Mesenchymal stem cell (in vitro differentiated cells and primary cell): ENCODE results near the gene CAPN5.

Source experiments
- DNase-seq: peaks from one replicate; pipeline ENCODE4 v3.0.0-alpha.2; 2013
- H2AFZ ChIP-seq: one replicate; pipeline ENCODE4 v1.6.1; 2013; ENCODE audit warnings: low read depth, mild to moderate bottlenecking, control low read depth, inconsistent platforms, low read length, moderate library complexity
- H2AK5ac ChIP-seq: 2 replicates; pipeline ENCODE4 v1.6.1; 2013; ENCODE audit warnings: low read length, moderate library complexity, mild to moderate bottlenecking, inconsistent platforms; ENCODE audit not compliant: severe bottlenecking
- H2BK120ac ChIP-seq: one replicate; pipeline ENCODE4 v1.6.1; 2013; ENCODE audit warnings: low read depth, mild to moderate bottlenecking, inconsistent platforms, low read length, moderate library complexity
- H2BK12ac ChIP-seq, 2 experiments: one replicate each; pipeline ENCODE4 v1.6.1; 2013; ENCODE audit warnings: inconsistent platforms in 2 of 2, low read length in 2 of 2, mild to moderate bottlenecking in 2 of 2, moderate library complexity in 2 of 2, control low read depth in 1 of 2
- H2BK15ac ChIP-seq: one replicate; pipeline ENCODE4 v1.6.1; 2013; ENCODE audit warnings: mild to moderate bottlenecking, low read depth, inconsistent platforms; ENCODE audit not compliant: poor library complexity, severe bottlenecking
- H2BK5ac ChIP-seq: 2 replicates; pipeline ENCODE4 v1.6.1; 2013; ENCODE audit warnings: low read depth, mild to moderate bottlenecking, low read length, control low read depth, inconsistent platforms; ENCODE audit not compliant: poor library complexity, severe bottlenecking
- H3K14ac ChIP-seq, 2 experiments: one replicate each; pipeline ENCODE4 v1.6.1; 2013; ENCODE audit warnings: inconsistent platforms in 2 of 2, low read length in 2 of 2, control low read depth in 1 of 2, mild to moderate bottlenecking in 1 of 2, moderate library complexity in 1 of 2
- H3K18ac ChIP-seq, 2 experiments: one replicate each; pipeline ENCODE4 v1.6.1; 2013; ENCODE audit warnings: inconsistent platforms in 2 of 2, low read length in 2 of 2, control low read depth in 1 of 2, low read depth in 1 of 2, mild to moderate bottlenecking in 1 of 2
- H3K23ac ChIP-seq, 2 experiments: one replicate each; pipeline ENCODE4 v1.6.1; 2013; ENCODE audit warnings: inconsistent platforms in 2 of 2, low read length in 2 of 2, mild to moderate bottlenecking in 2 of 2, moderate library complexity in 2 of 2, control low read depth in 1 of 2
- H3K27ac ChIP-seq: 2 replicates; pipeline ENCODE4 v1.5.1; 2013; ENCODE audit warnings: mild to moderate bottlenecking, moderate library complexity, low read length, control low read depth, inconsistent platforms; ENCODE audit not compliant: poor library complexity, severe bottlenecking
- H3K27me3 ChIP-seq, 2 experiments: 2 replicates each; pipeline versions ENCODE4 v1.6.1 to v1.7.0; 2013; ENCODE audit warnings: low read length in 2 of 2, mild to moderate bottlenecking in 2 of 2, moderate library complexity in 2 of 2, control low read depth in 1 of 2, inconsistent platforms in 1 of 2; ENCODE audit not compliant: control insufficient read depth in 1 of 2, insufficient read depth in 1 of 2
- H3K36me3 ChIP-seq, 2 experiments: 2 replicates each; pipeline versions ENCODE4 v1.6.1 to v1.7.0; 2013; ENCODE audit warnings: low read length in 2 of 2, control low read depth in 1 of 2, inconsistent platforms in 1 of 2, low read depth in 1 of 2, mild to moderate bottlenecking in 1 of 2; ENCODE audit not compliant: insufficient read depth in 2 of 2, control insufficient read depth in 1 of 2
- H3K4ac ChIP-seq, 2 experiments: one replicate each; pipeline ENCODE4 v1.6.1; 2013; ENCODE audit warnings: inconsistent platforms in 2 of 2, low read length in 2 of 2, mild to moderate bottlenecking in 2 of 2, moderate library complexity in 2 of 2, control low read depth in 1 of 2, low read depth in 1 of 2
- H3K4me1 ChIP-seq: 2 replicates; pipeline ENCODE4 v1.6.1; 2013; ENCODE audit warnings: low read depth, low read length, control low read depth; ENCODE audit not compliant: control insufficient read depth, insufficient read depth
- H3K4me2 ChIP-seq: 2 replicates; pipeline ENCODE4 v1.6.1; 2013; ENCODE audit warnings: low read length, mild to moderate bottlenecking, inconsistent platforms; ENCODE audit not compliant: poor library complexity, severe bottlenecking
- H3K4me3 ChIP-seq, 2 experiments: 2 replicates each; pipeline versions ENCODE4 v1.5.1 to v1.7.0; 2013; ENCODE audit warnings: low read length in 2 of 2, mild to moderate bottlenecking in 2 of 2, control low read depth in 1 of 2, low read depth in 1 of 2; ENCODE audit not compliant: insufficient read depth in 1 of 2
- H3K79me1 ChIP-seq: replicated peaks from 2 replicates; pipeline ENCODE4 v1.6.1; 2013; ENCODE audit warnings: mild to moderate bottlenecking, control low read depth, low read length, inconsistent platforms; ENCODE audit not compliant: poor library complexity, severe bottlenecking
- H3K9ac ChIP-seq: 2 replicates; pipeline ENCODE4 v1.7.0; 2013; ENCODE audit warnings: mild to moderate bottlenecking, low read length, moderate library complexity
- H3K9me3 ChIP-seq: 2 replicates; pipeline ENCODE4 v1.7.0; 2013; ENCODE audit warnings: mild to moderate bottlenecking, low read length; ENCODE audit not compliant: control insufficient read depth
- H4K8ac ChIP-seq: one replicate; pipeline ENCODE4 v1.6.1; 2013; ENCODE audit warnings: inconsistent platforms, mild to moderate bottlenecking, low read length, moderate library complexity
- H4K91ac ChIP-seq: one replicate; pipeline ENCODE4 v1.6.1; 2013; ENCODE audit warnings: mild to moderate bottlenecking, low read length, inconsistent platforms
- WGBS: methylation state at CpG from one replicate; pipeline ENCODE4 v1.1.7; 2013; ENCODE audit warnings: mixed read lengths; 5-methylcytosine and 5-hydroxymethylcytosine counted together

CAPN5 gene

GRCh38 chr11:77106321-77106720, 39.5 kb downstream of the CAPN5 start:
- 99% methylated on average over 4 of the region's 7 CpGs for WGBS
- no peak overlapping the region for H3K4me3 ChIP-seq
- H3K27ac ChIP-seq: no peak overlapping the region
- no peak overlapping the region for H2BK12ac ChIP-seq
- H3K36me3 ChIP-seq: peaks cover 15 to 25% of the 10 kb centered on the region in 2 experiments
- no peak overlapping the region for H3K4me2 ChIP-seq
- no peak overlapping the region for H2AK5ac ChIP-seq
- no peak overlapping the region for H3K9ac ChIP-seq
- peaks cover 6% of the 10 kb centered on the region for H3K79me1 ChIP-seq
- H2BK15ac ChIP-seq: no peak overlapping the region
- no peak overlapping the region for H2BK5ac ChIP-seq
- no peak overlapping the region for H4K8ac ChIP-seq
- no peak overlapping the region for H3K4ac ChIP-seq
- no peak overlapping the region for H2AFZ ChIP-seq
- no peak overlapping the region for H3K14ac ChIP-seq
- H3K23ac ChIP-seq: peak overlapping the region in 1 of 2 experiments; percentile 19
- H2BK120ac ChIP-seq: no peak overlapping the region
- no peaks in the 10 kb centered on the region for H3K9me3 ChIP-seq
- DNase-seq: no peak
- no peak overlapping the region for H4K91ac ChIP-seq
- H3K27me3 ChIP-seq: no peaks in the 10 kb centered on the region
- H3K18ac ChIP-seq: no peak overlapping the region
- H3K4me1 ChIP-seq: peaks cover 39% of the 10 kb centered on the region

DNA sequence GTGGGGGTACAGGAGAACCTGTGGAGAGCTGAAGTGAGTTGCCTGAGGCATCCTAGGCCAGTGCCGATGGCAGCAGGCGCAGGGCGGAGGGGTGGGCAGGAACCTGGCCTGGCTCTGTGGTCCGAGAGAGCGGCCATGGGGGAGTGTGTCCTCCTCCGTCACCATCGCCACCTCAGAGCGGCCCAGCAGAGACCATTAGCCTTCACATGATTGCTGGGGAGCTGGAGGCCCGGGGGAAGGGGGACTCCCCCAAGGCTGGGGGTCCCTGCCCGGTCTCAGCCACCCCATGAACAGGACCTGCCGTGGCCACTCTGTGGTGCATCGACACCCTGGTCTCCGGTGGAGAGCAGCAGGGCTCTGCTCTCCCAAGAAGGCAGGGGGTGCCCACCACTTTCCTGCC, 40.0 kb downstream of the CAPN5 start:
- H3K23ac ChIP-seq: peak overlapping the region in 1 of 2 experiments; percentile 19
- no peak overlapping the region for H3K14ac ChIP-seq
- no peak overlapping the region for H3K18ac ChIP-seq
- no peak overlapping the region for H2AFZ ChIP-seq
- no peak overlapping the region for H2BK12ac ChIP-seq
- peaks cover 15 to 25% of the 10 kb centered on the region in 2 experiments for H3K36me3 ChIP-seq
- H3K9me3 ChIP-seq: no peaks in the 10 kb centered on the region
- no peaks in the 10 kb centered on the region for H3K27me3 ChIP-seq
- H4K91ac ChIP-seq: no peak overlapping the region
- H3K79me1 ChIP-seq: peaks cover 6% of the 10 kb centered on the region
- H3K4me3 ChIP-seq: no peak overlapping the region
- H4K8ac ChIP-seq: no peak overlapping the region
- H2BK120ac ChIP-seq: no peak overlapping the region
- H3K9ac ChIP-seq: no peak overlapping the region
- H2BK15ac ChIP-seq: no peak overlapping the region
- no peak overlapping the region for H2BK5ac ChIP-seq
- H3K4ac ChIP-seq: no peak overlapping the region
- H3K27ac ChIP-seq: no peak overlapping the region
- H2AK5ac ChIP-seq: no peak overlapping the region
- 95% methylated on average over 13 of the region's 13 CpGs for WGBS
- H3K4me1 ChIP-seq: peaks cover 39% of the 10 kb centered on the region
- no peak overlapping the region for H3K4me2 ChIP-seq
- no peak for DNase-seq

DNA sequence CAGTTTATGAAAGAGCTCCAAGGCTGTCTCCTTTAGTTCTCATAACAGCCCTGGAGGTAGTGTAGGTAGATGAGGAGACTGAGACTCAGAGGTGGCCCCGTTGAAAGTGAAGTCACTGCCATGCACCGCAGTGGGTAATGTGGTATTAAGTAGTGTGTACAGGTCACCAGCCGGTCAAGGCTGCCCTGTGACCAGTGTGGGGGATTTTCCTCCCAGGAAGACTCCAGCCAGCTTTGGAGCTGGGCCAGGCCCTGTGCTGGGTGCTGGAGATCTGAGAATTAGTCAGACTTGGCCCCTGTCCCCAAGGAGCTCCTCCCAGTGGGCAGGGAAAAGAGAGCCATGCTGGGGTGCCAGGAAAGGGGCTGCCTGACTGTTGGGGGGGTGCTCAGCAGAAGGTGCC, 41.2 kb downstream of the CAPN5 start:
- Histone ChIP-seq H3K9ac (no peak overlapping the region), H2BK120ac (no peak overlapping the region), H3K27ac (no peak overlapping the region), H4K8ac (no peak overlapping the region), H3K18ac (peak overlapping the region in 1 of 2 experiments; percentile 63), H3K9me3 (no peaks in the 10 kb centered on the region), H3K36me3 (peaks cover 12 to 24% of the 10 kb centered on the region in 2 experiments), H2BK15ac (no peak overlapping the region), H3K4ac (peak overlapping the region in 1 of 2 experiments; percentile 45), H3K4me2 (no peak overlapping the region), H3K4me3 (no peak overlapping the region), H2BK5ac (no peak overlapping the region), H4K91ac (no peak overlapping the region), H3K4me1 (peaks cover 39% of the 10 kb centered on the region), H3K79me1 (peaks cover 6% of the 10 kb centered on the region), H2AFZ (peak overlapping the region; percentile 6), H2BK12ac (peak overlapping the region in 1 of 2 experiments; percentile 61), H3K14ac (peak overlapping the region in 1 of 2 experiments; percentile 76), H3K27me3 (no peaks in the 10 kb centered on the region), H3K23ac (no peak overlapping the region), H2AK5ac (no peak overlapping the region)
- DNase-seq: peak; percentile 85
- WGBS: 79% methylated on average over 3 of the region's 3 CpGs

DNA sequence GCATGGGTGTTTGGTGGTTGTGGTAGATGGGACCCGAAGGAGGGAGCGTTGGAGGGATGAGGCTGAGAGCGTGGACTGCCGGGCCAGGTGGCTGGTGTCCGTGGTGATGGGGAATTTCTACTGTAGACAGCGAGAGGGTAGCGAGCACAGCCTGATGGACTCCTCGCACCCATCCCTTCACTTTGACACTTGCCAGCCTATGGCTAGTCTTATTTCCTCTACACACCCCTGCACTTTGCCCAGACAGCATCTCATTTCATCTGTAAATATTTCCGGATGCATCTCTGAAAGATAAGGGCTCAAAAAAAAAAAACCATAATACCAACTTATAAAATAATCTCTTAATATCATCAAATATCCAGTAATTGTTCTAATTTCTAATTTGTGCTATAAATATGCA, 41.7 kb downstream of the CAPN5 start:
- H3K4me1 ChIP-seq: peaks cover 43% of the 10 kb centered on the region
- 95% methylated on average over 8 of the region's 9 CpGs for WGBS
- H3K36me3 ChIP-seq: peaks cover 7 to 19% of the 10 kb centered on the region in 2 experiments
- peak overlapping the region in 1 of 2 experiments; percentile 61 for H2BK12ac ChIP-seq
- no peak overlapping the region for H4K91ac ChIP-seq
- no peak overlapping the region for H2BK5ac ChIP-seq
- peak overlapping the region in 1 of 2 experiments; percentile 76 for H3K14ac ChIP-seq
- H3K4ac ChIP-seq: peak overlapping the region in 1 of 2 experiments; percentile 45
- H3K9me3 ChIP-seq: no peaks in the 10 kb centered on the region
- H2BK15ac ChIP-seq: no peak overlapping the region
- H2BK120ac ChIP-seq: no peak overlapping the region
- H3K4me2 ChIP-seq: no peak overlapping the region
- no peak overlapping the region for H3K23ac ChIP-seq
- H2AK5ac ChIP-seq: no peak overlapping the region
- no peak for DNase-seq
- H3K27me3 ChIP-seq: no peaks in the 10 kb centered on the region
- no peak overlapping the region for H3K4me3 ChIP-seq
- peak overlapping the region; percentile 11 to 63 for H3K18ac ChIP-seq
- H2AFZ ChIP-seq: peak overlapping the region; percentile 6
- peaks cover 6% of the 10 kb centered on the region for H3K79me1 ChIP-seq
- no peak overlapping the region for H3K9ac ChIP-seq
- H3K27ac ChIP-seq: no peak overlapping the region
- H4K8ac ChIP-seq: no peak overlapping the region
